Body of pancreas (tissue), 4 donors: Measurements from ENCODE around the gene MAML3. TPM values are rescaled to one million over a fixed set of nuclear protein-coding genes. Genes with fewer than 3 reads are reported as not detected.

Experiments
- ATAC-seq: fragments of 150-250 bp; one replicate; pipeline ENCODE4 v1.9.1; 2016
- DNase-seq, 4 donors: peaks; one replicate each; pipeline ENCODE4 v3.0.0-alpha.2; 2019
- H3K27ac ChIP-seq, 4 donors: fragments of 200-600 bp; sonication (generic); 1 replicate in 3 of 4; 2 replicates in 1 of 4; pipeline versions ENCODE4 v1.5.1 to v1.6.1; 2016 to 2019; ENCODE audit warnings: mild to moderate bottlenecking in 1 of 4, mixed read lengths in 1 of 4, moderate library complexity in 1 of 4
- H3K27me3 ChIP-seq, 2 donors: fragments of 200-600 bp; sonication (generic); one replicate each; pipeline ENCODE4 v1.6.0; 2016; ENCODE audit warnings: mild to moderate bottlenecking in 1 of 2
- H3K36me3 ChIP-seq, 2 donors: fragments of 200-600 bp; sonication (generic); replicated peaks in 1 of 2; 2 replicates each; pipeline ENCODE4 v1.5.1; 2016; ENCODE audit warnings: low read depth in 2 of 2; ENCODE audit not compliant: insufficient read depth in 1 of 2
- H3K4me1 ChIP-seq: fragments of 200-600 bp; sonication (generic); one replicate; pipeline ENCODE4 v1.6.0; 2016
- H3K4me3 ChIP-seq, 2 donors: fragments of 200-600 bp; sonication (generic); 1 replicate in 1 of 2; 2 replicates in 1 of 2; pipeline ENCODE4 v1.5.1; 2016 to 2019
- H3K9me3 ChIP-seq, 3 donors: fragments of 200-600 bp; sonication (generic); 1 replicate in 2 of 3; 2 replicates in 1 of 3; pipeline ENCODE4 v1.5.1; 2016
- CTCF ChIP-seq, 7 experiments: fragments of 450-650 bp in 4 of 7; fragments of 200-600 bp in 3 of 7; sonication (generic) in 3 of 7; IDR thresholded peaks; one replicate each; pipeline ENCODE4 v1.5.1; 2016 to 2019; ENCODE audit warnings: antibody characterized with exemption in 7 of 7
- POLR2A ChIP-seq, 3 donors: fragments of 450-650 bp; IDR thresholded peaks; one replicate each; pipeline ENCODE4 v1.6.1; 2016; ENCODE audit warnings: antibody characterized with exemption in 3 of 3, mild to moderate bottlenecking in 2 of 3
- WGBS, 2 donors: methylation state at CpG; one replicate each; pipeline ENCODE4 v1.1.5; 2017; 5-methylcytosine and 5-hydroxymethylcytosine counted together
- intact Hi-C: fragments of 100-400 bp; cut with DNase I; formaldehyde crosslinking; loops from one replicate; pipeline ENCODE4 v1.15.1; 2023
- total RNA-seq, 2 donors: library from RNA; depleted of rRNA; stranded (reverse); fragments of >200 nt; gene quantifications; one replicate each; pipeline ENCODE4 v1.1.0, GENCODE V29; 2016

The MAML3 gene
- total RNA-seq, 2 donors from 2014 or later = 11.2 to 11.4 TPM

GRCh38 chr4:139823746-139824145 is 330.2 kb downstream of the MAML3 start:
- no peaks in the 10 kb centered on the region for H3K4me1 ChIP-seq
- intact Hi-C loops = no loop called here
- 81 to 82% methylated on average over 5 of the region's 5 CpGs for WGBS, 2 donors
- H3K36me3 ChIP-seq = no peaks in the 10 kb centered on the region
- no peak for DNase-seq
- H3K27ac ChIP-seq = no peak overlapping the region
- ATAC-seq = no peak
- no peaks in the 10 kb centered on the region for H3K27me3 ChIP-seq
- no peak overlapping the region for H3K4me3 ChIP-seq
- no peaks in the 10 kb centered on the region for H3K9me3 ChIP-seq
- no peak for TF ChIP-seq POLR2A (IDR thresholded peaks at IDR 0.05)
- TF ChIP-seq CTCF (IDR thresholded peaks at IDR 0.05) = no peak

GRCh38 chr4:139823345-139823744 is 330.6 kb downstream of the MAML3 start:
- no peak for DNase-seq
- intact Hi-C loops = no loop called here
- no peak for ATAC-seq
- Histone ChIP-seq H3K4me3 (no peak overlapping the region), H3K27ac (no peak overlapping the region), H3K9me3 (no peaks in the 10 kb centered on the region), H3K36me3 (no peaks in the 10 kb centered on the region), H3K4me1 (no peaks in the 10 kb centered on the region), H3K27me3 (no peaks in the 10 kb centered on the region)
- no peak for TF ChIP-seq CTCF (IDR thresholded peaks at IDR 0.05)
- TF ChIP-seq POLR2A (IDR thresholded peaks at IDR 0.05) = no peak
- 93 to 95% methylated on average over 4 of the region's 4 CpGs for WGBS, 2 donors

- no peak overlapping the region for H3K4me3 ChIP-seq
- H3K36me3 ChIP-seq = no peaks in the 10 kb centered on the region
- H3K27ac ChIP-seq = no peak overlapping the region
- TF ChIP-seq POLR2A (IDR thresholded peaks at IDR 0.05) (no peak), CTCF (IDR thresholded peaks at IDR 0.05) (no peak)
- WGBS, 2 donors = 91 to 100% methylated on average over 1 to 4 of the region's 4 CpGs
- H3K9me3 ChIP-seq = no peaks in the 10 kb centered on the region
- H3K4me1 ChIP-seq = no peaks in the 10 kb centered on the region
- no peaks in the 10 kb centered on the region for H3K27me3 ChIP-seq
- DNase-seq (no peak), ATAC-seq (no peak)
- intact Hi-C loops = no loop called here
Observed at GRCh38 chr4:139822391-139822790, 331.6 kb downstream of the MAML3 start.

GRCh38 chr4:139819082-139819481 is 334.9 kb downstream of the MAML3 start:
- Histone ChIP-seq H3K4me3 (no peak overlapping the region), H3K9me3 (no peaks in the 10 kb centered on the region), H3K36me3 (no peaks in the 10 kb centered on the region), H3K4me1 (peaks cover 13% of the 10 kb centered on the region), H3K27ac (no peak overlapping the region), H3K27me3 (no peaks in the 10 kb centered on the region)
- 74 to 77% methylated on average over 2 of the region's 2 CpGs for WGBS, 2 donors
- no peak for DNase-seq
- no peak for TF ChIP-seq POLR2A (IDR thresholded peaks at IDR 0.05)
- TF ChIP-seq CTCF (IDR thresholded peaks at IDR 0.05) = no peak
- intact Hi-C loops = no loop called here
- ATAC-seq = no peak

GRCh38 chr4:139817657-139818452 is 336.1 kb downstream of the MAML3 start:
- ATAC-seq = no peak
- DNase-seq = no peak
- Histone ChIP-seq H3K9me3 (no peaks in the 10 kb centered on the region), H3K36me3 (no peaks in the 10 kb centered on the region), H3K4me3 (no peak overlapping the region), H3K27ac (no peak overlapping the region), H3K27me3 (no peaks in the 10 kb centered on the region), H3K4me1 (peaks cover 16% of the 10 kb centered on the region)
- 91 to 99% methylated on average over 6 of the region's 6 CpGs for WGBS, 2 donors
- intact Hi-C loops = no loop called here
- TF ChIP-seq CTCF (IDR thresholded peaks at IDR 0.05) (no peak), POLR2A (IDR thresholded peaks at IDR 0.05) (no peak)
